HL-60 (cell line): ENCODE measurements around the gene PDCD6IP.
"Not testable (repeated sequence)": the region's sequence is repeated elsewhere in the genome, so short reads cannot be mapped to it uniquely, and the experiment has no call there.

Source experiments
- CTCF ChIP-seq: IDR thresholded peaks from one replicate; pipeline ENCODE4 v1.5.1; 2011; ENCODE audit warnings: low read length, control low read depth, inconsistent platforms; ENCODE audit not compliant: insufficient read depth
- POLR2AphosphoS5 ChIP-seq: IDR thresholded peaks from 2 replicates; pipeline ENCODE4 v1.6.1; 2012; ENCODE audit warnings: low read depth
- REST ChIP-seq: IDR thresholded peaks from 2 replicates; pipeline ENCODE4 v1.6.1; 2012; ENCODE audit warnings: low read depth; ENCODE audit not compliant: insufficient replicate concordance

DNA sequence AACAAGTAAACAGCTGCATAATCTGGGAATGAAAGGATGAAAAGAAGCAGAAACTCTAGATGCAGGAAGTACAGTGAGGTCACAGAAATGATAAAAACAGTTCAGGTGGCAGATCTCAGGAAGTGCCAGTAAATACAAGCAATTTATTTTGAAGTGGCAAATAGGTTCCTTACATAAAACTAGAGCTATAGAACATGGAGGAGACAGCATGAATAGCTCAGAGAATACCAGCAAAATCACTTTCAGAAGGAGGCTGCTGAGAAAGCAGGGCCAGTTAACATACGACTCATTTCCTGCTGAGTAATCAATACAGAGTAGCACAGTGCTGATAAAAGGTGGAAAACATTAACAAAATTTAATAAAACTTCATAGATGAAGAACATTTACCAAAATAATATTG lies 57.0 kb downstream of the PDCD6IP start:
- TF ChIP-seq CTCF, POLR2AphosphoS5, REST: not testable (repeated sequence)
